Measurements from ENCODE around the gene MESD.
"Not testable (repeated sequence)": the region's sequence is repeated elsewhere in the genome, so short reads cannot be mapped to it uniquely, and the experiment has no call there.

MESD gene

DNA sequence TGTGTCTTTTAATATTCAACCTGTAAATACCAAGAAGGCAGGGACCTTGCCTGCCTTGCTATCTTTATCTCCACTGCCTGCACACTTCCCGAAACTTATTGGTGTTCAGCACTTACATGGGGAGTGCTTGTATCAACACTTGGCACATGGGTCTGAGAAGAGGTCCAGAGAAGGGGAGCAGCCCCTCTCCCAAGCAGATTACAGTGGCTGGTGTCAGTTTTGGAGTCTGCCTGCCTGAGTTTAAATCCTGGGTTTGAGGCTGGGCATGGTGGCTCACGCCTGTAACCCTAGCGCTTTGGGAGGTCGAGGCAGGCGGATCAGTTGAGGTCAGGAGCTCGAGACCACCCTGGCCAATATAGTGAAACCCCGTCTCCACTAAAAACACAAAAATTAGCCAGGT is 20.3 kb downstream of the MESD start:
- H3K4me1 ChIP-seq (ENCODE audit: control insufficient read depth, insufficient read depth, low read length), result peaks cover 17% of the 10 kb centered on the region
- H3K36me3 ChIP-seq (ENCODE audit: control insufficient read depth, insufficient read depth, low read length), result peaks cover 7% of the 10 kb centered on the region
- no peak overlapping the region for H3K9ac ChIP-seq (ENCODE audit: low read depth, low read length)
- H3K27me3 ChIP-seq (ENCODE audit: control insufficient read depth, insufficient read depth, low read length), result no peaks in the 10 kb centered on the region
- H3K9me3 ChIP-seq (ENCODE audit: control insufficient read depth, insufficient read depth, low read length), result no peaks in the 10 kb centered on the region
- no peak overlapping the region for H3K4me3 ChIP-seq (ENCODE audit: low read depth, low read length)

DNA sequence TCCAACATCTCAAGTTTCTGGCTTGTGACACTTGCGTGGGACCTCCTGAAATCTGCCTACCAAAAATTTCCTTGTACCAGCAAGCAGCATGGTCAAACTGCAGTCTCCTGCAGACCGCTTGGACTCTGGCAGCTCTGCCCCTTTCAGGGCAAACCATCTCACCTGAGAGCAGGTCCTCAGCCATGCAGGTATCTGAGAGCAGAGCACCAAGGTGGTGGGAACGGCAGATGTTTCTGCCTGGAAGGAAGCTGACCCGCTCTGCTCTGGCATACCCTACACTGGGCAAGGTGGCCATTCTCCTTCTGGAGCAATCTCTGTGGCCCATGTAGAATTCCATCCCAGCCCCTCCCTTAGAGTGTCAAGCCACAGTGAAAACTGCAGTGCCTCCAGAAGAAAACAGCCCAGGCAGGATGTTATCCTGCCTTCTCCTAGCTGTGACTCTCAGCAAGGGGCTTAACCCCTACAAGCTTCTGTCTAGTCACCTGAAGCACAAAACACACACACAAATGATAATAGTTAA is 21.6 kb downstream of the MESD start:
- Histone ChIP-seq H3K9ac (ENCODE audit: low read depth, low read length) (no peak overlapping the region), H3K27me3 (ENCODE audit: control insufficient read depth, insufficient read depth, low read length) (no peaks in the 10 kb centered on the region), H3K4me3 (ENCODE audit: low read depth, low read length) (no peak overlapping the region), H3K36me3 (ENCODE audit: control insufficient read depth, insufficient read depth, low read length) (peaks cover 7% of the 10 kb centered on the region), H3K4me1 (ENCODE audit: control insufficient read depth, insufficient read depth, low read length) (peaks cover 17% of the 10 kb centered on the region), H3K9me3 (ENCODE audit: control insufficient read depth, insufficient read depth, low read length) (no peaks in the 10 kb centered on the region)

DNA sequence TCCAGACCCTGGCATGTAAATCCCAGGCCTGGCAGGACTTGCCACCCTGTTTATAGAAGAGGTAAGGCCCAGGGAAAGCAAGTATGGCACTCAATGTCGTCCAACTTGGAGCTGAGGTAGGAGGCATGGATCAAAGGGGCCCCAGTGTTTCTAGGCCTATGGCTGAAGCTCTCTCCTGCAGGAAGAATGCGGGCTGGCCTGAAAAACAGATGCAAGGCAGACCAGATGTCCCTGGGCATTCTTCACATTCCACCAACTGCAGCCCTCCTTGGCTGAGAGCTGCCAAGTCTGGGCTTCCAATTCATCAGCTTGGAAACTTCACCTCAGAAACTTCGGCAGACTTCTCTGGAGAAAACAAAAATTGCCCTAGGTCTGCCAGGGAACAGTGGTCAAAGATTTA is 22.2 kb downstream of the MESD start:
- peaks cover 7% of the 10 kb centered on the region for H3K36me3 ChIP-seq (ENCODE audit: control insufficient read depth, insufficient read depth, low read length)
- no peak overlapping the region for H3K9ac ChIP-seq (ENCODE audit: low read depth, low read length)
- no peaks in the 10 kb centered on the region for H3K9me3 ChIP-seq (ENCODE audit: control insufficient read depth, insufficient read depth, low read length)

DNA sequence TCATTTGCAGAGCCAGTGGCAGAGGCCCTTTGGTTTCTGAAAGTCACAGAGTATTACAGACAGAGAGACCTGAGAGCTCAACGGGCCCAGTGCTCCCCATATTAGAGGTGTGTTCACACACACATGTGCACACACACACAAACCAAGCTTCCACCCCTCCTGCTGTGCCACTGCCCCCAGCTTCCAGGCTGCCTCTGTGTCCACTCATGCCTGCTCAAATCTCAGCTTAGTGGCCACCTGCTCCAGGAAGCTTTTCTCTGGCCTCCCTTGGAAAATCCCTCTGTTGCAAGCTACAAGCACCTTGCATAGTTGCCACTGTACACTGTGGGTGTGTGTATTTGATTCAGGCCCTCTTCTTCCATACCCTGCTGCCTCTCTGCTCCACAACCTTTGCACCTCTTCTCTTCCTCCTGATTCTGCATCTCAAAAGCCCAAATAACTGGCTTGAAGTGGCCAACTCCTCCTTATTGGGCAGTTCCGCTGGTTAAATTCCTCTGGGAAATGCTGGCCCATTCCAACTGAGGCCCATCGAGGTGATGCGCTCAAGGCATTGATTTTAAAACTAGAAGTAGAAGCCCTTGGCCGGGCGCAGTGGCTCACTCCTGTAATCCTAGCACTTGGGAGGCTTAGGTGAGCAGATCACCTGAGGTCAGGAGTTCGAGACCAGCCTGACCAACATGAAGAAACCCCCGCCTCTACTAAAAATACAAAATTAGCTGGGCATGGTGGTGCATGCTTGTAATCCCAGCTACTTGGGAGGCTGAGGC is 23.0 kb downstream of the MESD start:
- Histone ChIP-seq H3K36me3 (ENCODE audit: control insufficient read depth, insufficient read depth, low read length) (peaks cover 7% of the 10 kb centered on the region), H3K27me3 (ENCODE audit: control insufficient read depth, insufficient read depth, low read length) (no peaks in the 10 kb centered on the region), H3K4me3 (ENCODE audit: low read depth, low read length) (no peak overlapping the region), H3K9ac (ENCODE audit: low read depth, low read length) (no peak overlapping the region), H3K4me1 (ENCODE audit: control insufficient read depth, insufficient read depth, low read length) (peaks cover 17% of the 10 kb centered on the region), H3K9me3 (ENCODE audit: control insufficient read depth, insufficient read depth, low read length) (no peaks in the 10 kb centered on the region)

More for the DNA sequence above, 22.2 kb downstream of the MESD start:
- no peaks in the 10 kb centered on the region for H3K27me3 ChIP-seq (ENCODE audit: control insufficient read depth, insufficient read depth, low read length)
- H3K4me3 ChIP-seq (ENCODE audit: low read depth, low read length), result no peak overlapping the region
- H3K4me1 ChIP-seq (ENCODE audit: control insufficient read depth, insufficient read depth, low read length), result peaks cover 17% of the 10 kb centered on the region

DNA sequence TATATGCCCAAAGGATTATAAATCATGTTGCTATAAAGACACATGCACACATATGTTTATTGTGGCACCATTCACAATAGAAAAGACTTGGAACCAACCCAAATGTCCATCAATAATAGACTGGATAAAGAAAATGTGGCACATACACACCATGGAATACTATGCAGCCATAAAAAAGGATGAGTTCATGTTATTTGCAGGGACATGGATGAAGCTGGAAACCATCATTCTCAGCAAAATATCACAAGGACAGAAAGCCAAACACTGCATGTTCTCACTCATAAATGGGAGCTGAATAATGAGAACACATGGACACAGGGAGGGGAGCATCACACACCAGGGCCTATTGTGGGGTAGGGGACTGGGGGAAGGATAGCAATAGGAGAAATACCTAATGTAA is 24.2 kb downstream of the MESD start:
- not testable (repeated sequence) for H3K9ac ChIP-seq (ENCODE audit: low read depth, low read length); H3K4me1 ChIP-seq (ENCODE audit: control insufficient read depth, insufficient read depth, low read length); H3K36me3 ChIP-seq (ENCODE audit: control insufficient read depth, insufficient read depth, low read length); H3K4me3 ChIP-seq (ENCODE audit: low read depth, low read length); H3K9me3 ChIP-seq (ENCODE audit: control insufficient read depth, insufficient read depth, low read length); H3K27me3 ChIP-seq (ENCODE audit: control insufficient read depth, insufficient read depth, low read length)

DNA sequence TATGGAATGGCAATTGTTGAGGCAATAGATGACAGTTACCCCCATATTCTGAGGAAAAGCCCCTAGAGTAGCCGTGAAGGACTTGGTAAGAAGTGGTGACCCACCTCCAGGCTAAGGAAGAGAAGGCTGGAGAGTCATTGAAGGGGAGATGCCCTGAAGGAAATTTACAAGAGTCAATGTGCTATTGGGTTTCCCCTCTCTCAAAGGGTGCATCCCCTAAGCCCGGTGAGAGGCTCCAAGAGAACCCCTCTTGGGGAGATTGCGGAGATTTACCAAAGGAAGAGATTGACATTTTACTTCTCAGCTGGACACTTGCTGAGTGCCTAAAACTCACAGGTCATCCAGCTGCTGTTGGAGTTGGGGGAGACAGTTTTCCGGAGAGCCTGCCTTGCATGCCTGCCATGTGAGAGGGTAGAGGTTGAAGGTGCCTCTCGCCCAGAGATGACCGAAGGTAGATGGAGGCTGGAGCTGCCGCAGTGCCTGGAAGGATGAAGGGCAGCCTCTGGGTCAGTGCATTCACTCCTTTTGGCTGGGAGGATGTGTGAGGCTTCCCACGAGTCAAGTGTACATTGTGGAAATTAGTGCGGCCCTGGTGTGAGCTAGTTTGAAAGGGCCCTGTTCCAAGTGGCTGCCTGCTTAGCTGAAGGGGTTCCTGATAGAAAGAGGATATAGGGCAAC is 30.7 kb downstream of the MESD start:
- H3K36me3 ChIP-seq (ENCODE audit: control insufficient read depth, insufficient read depth, low read length), result peaks cover 6% of the 10 kb centered on the region
- no peaks in the 10 kb centered on the region for H3K27me3 ChIP-seq (ENCODE audit: control insufficient read depth, insufficient read depth, low read length)
- H3K4me1 ChIP-seq (ENCODE audit: control insufficient read depth, insufficient read depth, low read length), result peaks cover 14% of the 10 kb centered on the region
- no peak overlapping the region for H3K4me3 ChIP-seq (ENCODE audit: low read depth, low read length)
- H3K9me3 ChIP-seq (ENCODE audit: control insufficient read depth, insufficient read depth, low read length), result no peaks in the 10 kb centered on the region
- H3K9ac ChIP-seq (ENCODE audit: low read depth, low read length), result no peak overlapping the region

DNA sequence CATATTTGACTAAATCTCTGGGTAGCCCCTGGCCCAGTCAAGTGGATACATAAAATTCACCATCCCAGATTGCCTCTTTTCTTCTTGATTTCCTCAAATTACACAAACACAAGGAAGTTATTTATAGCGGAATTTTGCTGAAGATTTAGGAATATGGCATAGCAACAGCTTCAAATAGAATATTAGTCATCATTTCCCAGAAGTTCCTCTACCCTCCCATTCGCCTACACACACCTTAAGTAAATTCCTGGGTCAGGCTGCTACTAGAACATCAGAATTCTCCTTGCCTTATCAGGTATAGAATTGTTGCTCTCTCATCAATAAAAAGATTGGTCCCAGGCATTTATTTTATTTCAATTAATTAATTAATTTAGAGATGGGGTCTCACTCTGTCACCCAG is 31.6 kb downstream of the MESD start:
- Histone ChIP-seq H3K4me1 (ENCODE audit: control insufficient read depth, insufficient read depth, low read length) (peaks cover 20% of the 10 kb centered on the region), H3K9me3 (ENCODE audit: control insufficient read depth, insufficient read depth, low read length) (no peaks in the 10 kb centered on the region), H3K27me3 (ENCODE audit: control insufficient read depth, insufficient read depth, low read length) (no peaks in the 10 kb centered on the region), H3K9ac (ENCODE audit: low read depth, low read length) (no peak overlapping the region), H3K4me3 (ENCODE audit: low read depth, low read length) (no peak overlapping the region), H3K36me3 (ENCODE audit: control insufficient read depth, insufficient read depth, low read length) (peaks cover 6% of the 10 kb centered on the region)

DNA sequence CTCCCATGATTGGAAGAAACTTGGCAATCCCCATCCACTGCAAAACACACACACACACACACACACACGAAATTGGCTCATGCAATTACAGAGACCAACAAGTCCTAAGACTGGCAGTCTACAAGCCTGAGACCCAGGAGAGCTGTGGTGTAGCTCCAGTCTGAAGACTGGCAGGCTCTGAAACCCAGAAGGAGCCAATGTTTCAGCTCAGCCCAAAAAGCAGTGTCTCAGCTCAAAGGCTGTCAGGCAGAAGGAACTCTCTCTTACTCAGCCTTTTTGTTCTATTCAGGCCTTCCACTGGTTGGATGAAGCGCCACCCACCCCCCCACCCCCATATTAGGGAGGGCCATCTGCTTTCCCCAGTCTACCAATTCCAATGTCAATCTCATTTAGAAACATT is 32.1 kb downstream of the MESD start:
- Histone ChIP-seq H3K9me3 (ENCODE audit: control insufficient read depth, insufficient read depth, low read length) (no peaks in the 10 kb centered on the region), H3K4me1 (ENCODE audit: control insufficient read depth, insufficient read depth, low read length) (peaks cover 20% of the 10 kb centered on the region)

DNA sequence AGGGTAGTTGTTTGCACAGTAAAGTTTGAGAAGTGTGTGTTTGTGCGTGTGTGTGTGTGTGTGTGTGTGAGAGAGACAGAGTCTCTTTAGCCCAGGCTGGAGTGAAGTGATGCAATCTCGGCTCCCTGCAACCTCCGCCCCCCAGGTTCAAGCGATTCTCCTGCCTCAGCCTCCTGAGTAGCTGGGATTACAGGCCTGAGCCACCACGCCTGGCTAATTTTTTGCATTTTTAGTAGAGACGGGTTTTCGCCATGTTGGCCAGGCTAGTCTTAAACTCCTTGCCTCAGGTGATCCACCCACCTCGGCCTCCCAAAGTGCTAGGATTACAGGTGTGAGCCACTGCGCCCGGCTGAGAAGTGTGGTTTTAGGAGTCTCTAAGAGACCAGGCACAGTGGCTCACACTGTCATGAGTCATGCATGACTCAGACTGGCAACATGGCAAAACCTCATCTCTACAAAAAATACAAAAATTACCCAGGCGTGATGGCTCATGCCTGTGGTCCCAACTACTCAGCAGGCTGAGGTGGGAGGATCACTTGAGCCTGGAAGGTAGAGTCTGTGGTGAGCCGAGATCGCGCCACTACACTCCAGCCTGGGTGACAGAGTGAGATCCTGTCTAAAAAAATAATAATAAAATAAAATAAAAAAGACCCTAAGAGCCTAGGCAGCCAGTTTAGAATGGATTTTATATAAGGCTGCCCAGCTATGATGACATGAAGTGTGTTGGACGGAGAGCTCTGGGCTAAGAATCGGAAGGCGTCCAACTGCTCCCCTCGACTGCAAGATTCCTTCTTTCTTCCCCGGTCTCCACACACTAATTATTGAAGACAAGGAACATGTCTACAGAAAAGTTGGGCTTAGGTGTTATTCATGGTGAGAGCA is 33.8 kb downstream of the MESD start:
- H3K36me3 ChIP-seq (ENCODE audit: control insufficient read depth, insufficient read depth, low read length); H3K27me3 ChIP-seq (ENCODE audit: control insufficient read depth, insufficient read depth, low read length); H3K9ac ChIP-seq (ENCODE audit: low read depth, low read length); H3K4me3 ChIP-seq (ENCODE audit: low read depth, low read length); H3K9me3 ChIP-seq (ENCODE audit: control insufficient read depth, insufficient read depth, low read length): not testable (repeated sequence)
- H3K4me1 ChIP-seq (ENCODE audit: control insufficient read depth, insufficient read depth, low read length), result peaks cover 20% of the 10 kb centered on the region

More for the DNA sequence above, 32.1 kb downstream of the MESD start:
- no peaks in the 10 kb centered on the region for H3K27me3 ChIP-seq (ENCODE audit: control insufficient read depth, insufficient read depth, low read length)
- no peak overlapping the region for H3K4me3 ChIP-seq (ENCODE audit: low read depth, low read length)
- H3K9ac ChIP-seq (ENCODE audit: low read depth, low read length), result no peak overlapping the region
- peaks cover 6% of the 10 kb centered on the region for H3K36me3 ChIP-seq (ENCODE audit: control insufficient read depth, insufficient read depth, low read length)

DNA sequence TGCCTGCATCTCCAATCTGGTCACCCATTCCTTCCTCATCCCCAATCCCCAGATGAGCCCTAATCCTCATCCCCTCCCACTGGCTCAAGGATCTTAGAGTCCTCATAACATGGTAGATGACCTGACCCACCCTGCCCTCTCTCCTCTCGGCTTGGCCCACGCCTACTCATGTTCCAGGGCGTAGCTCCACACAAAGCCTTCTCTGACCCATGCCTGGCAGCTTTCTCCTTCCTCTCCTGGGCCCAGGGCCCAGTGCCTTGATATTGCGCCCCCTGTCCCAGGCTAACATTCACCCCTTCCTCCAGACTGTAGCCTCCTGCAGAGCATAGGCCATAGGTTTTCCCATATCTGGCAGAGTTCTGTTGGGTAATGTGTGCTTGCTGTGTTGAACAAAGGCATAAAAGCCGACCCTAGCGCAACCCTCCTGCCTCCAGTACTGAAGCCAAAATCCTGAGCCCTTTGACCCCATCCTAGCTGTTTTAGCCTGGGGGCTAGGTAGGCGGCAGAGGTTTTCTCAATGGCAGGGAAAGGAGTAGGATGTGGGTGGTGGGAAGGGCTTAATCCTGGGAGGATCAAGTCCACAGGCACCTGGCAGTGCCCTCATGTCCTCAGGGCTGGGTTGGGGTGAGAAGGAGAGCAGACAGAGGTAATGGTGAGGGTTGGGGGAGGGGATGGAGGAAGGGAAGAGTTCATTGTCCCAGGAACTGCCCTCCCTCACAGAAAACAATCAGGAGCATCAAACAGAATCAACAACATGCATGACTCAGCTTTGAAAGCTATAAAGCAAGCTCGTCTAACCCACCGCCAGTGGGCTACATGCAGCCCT is 35.5 kb downstream of the MESD start:
- Histone ChIP-seq H3K4me3 (ENCODE audit: low read depth, low read length) (no peak overlapping the region), H3K9me3 (ENCODE audit: control insufficient read depth, insufficient read depth, low read length) (no peaks in the 10 kb centered on the region), H3K9ac (ENCODE audit: low read depth, low read length) (no peak overlapping the region), H3K4me1 (ENCODE audit: control insufficient read depth, insufficient read depth, low read length) (peaks cover 20% of the 10 kb centered on the region), H3K36me3 (ENCODE audit: control insufficient read depth, insufficient read depth, low read length) (no peaks in the 10 kb centered on the region), H3K27me3 (ENCODE audit: control insufficient read depth, insufficient read depth, low read length) (no peaks in the 10 kb centered on the region)

Data from iPS-15b (cell line).